NCI-H345 treated with DMSO at 0.1 percent for 48 hours (cell line): Measurements from ENCODE around the gene FUCA1.
"Not testable (repeated sequence)": the region's sequence is repeated elsewhere in the genome, so short reads cannot be mapped to it uniquely, and the experiment has no call there.

Source experiments
- DNase-seq: peaks from one replicate; lab custom pipeline; 2025; ENCODE audit not compliant: unreplicated experiment; lab: John Stamatoyannopoulos, UW

The FUCA1 gene

DNA sequence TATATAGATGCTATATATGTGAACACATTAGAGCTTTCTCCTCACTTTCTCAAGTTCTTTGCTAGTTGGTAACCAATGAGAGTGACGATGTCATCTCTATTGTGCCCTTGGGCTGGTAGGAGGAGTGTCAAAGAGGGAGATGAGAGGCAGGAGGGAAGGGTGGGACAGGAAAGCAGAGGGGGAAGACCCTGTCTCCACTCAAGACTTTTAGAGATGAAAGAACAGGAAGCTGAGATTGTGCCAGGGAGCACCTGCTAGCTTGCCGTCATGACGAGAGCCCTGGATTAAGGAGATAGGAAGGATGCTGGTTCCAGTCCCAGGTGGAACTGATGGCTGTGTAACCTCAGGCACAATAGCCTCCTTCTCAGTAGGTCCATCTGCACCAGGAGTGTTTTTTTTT lies 28.4 kb upstream of the FUCA1 start:
- no peak for DNase-seq

DNA sequence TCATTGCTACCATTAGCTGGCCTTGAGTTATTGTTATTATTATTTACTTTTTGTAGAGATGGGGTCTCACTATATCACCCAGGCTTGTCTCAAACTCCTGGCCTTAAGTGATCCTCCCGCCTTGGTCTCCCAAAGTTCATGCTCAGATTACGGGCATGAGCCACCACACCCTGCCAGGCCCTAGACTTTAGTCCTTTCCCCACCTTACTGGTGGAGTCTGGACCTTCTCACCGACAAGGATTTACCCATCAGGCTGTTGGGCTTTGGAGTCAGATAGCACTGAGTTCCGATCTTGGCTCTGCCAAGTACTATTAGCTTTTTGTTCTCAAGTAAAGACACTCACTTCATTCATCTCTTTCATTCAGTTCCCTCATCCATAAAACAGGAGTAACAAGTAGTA lies 27.9 kb upstream of the FUCA1 start:
- no peak for DNase-seq

DNA sequence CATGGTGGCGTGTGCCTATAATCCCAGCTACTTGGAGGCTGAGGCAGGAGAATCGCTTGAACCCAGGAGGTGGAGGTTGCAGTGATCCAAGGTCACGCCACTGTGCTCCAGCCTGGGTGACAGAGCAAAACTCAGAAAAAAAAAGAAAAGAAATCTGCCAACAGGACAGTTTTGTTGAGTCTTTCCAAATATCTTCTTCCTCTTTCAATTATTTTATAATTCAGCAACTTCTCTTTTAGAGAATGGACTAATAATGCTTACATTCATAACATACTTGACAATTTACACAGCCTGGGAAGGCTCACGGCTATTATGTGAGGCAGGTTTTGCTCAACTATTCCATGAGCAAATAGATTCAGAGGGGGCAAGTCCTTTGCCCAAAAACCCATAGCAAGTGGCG lies 27.0 kb upstream of the FUCA1 start:
- DNase-seq, result no peak

DNA sequence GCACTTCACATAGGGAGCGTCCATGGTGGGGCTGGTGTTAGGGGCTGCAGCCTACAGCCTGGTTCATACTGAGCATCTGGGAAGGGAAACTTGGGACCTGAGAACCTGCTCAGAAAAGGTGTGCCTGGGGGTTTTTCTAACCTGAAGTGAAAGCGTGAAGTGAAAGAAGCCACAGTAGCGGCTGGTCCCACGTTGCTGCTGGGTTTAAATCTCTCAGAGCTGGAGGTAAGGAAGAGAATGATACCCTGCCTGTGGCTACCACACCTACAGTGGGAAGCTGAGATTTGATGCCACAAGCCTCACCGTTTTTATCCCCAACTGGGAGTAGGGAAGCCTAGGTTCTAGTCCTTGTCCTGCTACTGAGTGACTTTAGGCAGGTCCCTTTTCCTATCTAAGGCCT lies 21.0 kb upstream of the FUCA1 start:
- DNase-seq, result no peak

DNA sequence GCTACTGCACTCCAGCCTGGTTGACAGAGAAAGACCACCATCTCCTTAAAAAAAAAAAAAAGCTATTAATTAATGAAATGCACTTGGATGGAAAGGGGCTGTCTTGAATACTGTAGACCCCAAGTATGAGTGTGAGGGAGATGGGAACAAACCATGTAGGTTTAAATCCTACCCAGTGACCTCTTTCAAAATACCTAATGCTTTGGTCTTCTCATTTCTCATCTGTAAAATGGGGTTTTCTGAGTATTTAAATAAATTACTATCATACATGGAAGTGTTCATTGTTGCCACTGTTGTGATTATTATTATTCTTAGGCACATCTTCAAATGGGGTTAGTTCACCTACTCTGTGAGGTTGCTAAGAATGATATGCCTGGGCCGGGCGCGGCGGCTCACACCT lies 17.1 kb upstream of the FUCA1 start:
- DNase-seq, result no peak

DNA sequence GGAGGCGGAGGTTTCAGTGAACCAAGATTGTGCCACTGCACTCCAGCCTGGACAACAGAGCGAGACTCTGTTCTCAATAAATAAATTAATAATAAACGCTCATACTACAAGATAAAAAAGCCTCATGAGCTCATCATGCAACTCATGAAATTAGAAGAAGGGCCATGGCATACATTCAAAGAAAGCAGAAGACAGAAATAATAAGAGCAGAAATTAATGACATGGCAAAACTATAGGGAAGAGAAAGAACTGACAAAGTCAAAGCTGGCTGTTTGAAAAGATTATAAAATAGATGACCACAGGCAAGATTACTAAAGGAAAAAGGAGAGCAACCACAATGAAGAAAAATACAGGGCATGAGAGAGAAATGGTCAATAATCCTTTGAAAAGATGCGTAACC lies 14.7 kb upstream of the FUCA1 start:
- DNase-seq, result no peak

DNA sequence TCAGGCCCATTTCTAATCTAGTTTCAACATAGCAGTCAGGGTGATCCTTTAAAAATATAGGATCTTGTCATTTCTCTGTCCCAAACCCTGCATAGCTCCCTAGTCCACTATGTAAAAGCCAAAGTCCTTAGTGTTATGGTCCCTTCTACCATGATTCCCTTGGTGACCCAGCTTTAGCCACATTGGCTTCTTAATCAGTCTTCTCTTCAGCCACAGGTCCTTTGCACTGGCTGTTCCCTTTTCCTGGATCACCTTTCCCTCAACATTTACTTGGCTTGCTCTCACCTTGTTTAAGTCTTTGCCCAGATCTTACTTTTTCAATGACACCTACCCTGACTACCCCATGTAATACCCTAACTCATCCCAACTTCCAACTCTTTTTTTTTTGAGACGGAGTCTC lies 11.7 kb upstream of the FUCA1 start:
- no peak for DNase-seq

GRCh38 chr1:23878668-23879067 lies 10.6 kb upstream of the FUCA1 start:
- no peak for DNase-seq

DNA sequence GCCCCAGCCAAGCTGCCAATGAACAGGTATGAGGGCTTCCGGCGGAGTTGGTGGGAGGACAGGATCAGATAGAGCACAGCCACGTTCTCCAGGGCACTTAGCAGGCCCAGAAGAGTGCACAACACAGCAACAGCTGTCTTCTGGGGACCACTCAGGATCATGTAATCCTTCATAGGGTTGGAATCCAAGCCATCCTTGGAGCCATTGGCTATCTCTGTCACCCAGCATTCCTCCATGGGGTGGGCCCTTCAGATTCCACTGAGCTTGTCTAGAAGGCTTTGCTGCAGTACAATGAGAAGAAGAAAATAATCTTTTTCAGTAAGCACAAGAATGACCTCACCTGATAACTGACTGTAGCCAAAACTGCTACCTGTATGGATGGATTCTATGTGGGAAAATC lies 7.3 kb upstream of the FUCA1 start:
- no peak for DNase-seq

DNA sequence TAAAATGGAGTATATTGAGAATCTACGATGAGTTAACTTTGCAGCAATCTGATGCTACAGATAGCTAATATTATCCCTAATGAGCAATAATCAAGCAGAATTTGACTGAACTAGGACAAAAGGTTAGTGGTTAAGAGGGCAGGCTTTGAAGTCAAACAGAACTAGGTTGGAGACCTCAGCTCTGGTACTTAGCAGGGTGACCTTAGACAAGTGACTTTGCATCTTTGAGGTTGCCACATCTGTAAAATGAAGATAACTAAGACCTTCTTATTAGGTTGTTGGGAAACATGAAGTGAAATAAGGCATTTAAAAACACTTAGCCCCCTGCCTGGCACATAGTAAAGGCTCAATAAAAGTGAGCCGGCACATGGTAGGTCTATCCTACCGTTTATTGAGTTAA lies 4.3 kb upstream of the FUCA1 start:
- DNase-seq, result no peak

- DNase-seq, result no peak
These were observed 961 bp upstream of the FUCA1 start for GRCh38 chr1:23869051-23869450.

- DNase-seq, result no peak
These were observed 497 bp upstream of the FUCA1 start for GRCh38 chr1:23868557-23869016.

- no peak for DNase-seq
These were observed 572 bp downstream of the FUCA1 start for GRCh38 chr1:23867542-23867894.

- no peak for DNase-seq
These were observed 2.6 kb downstream of the FUCA1 start for GRCh38 chr1:23865543-23865930.

GRCh38 chr1:23864801-23865542 lies 3.1 kb downstream of the FUCA1 start:
- no peak for DNase-seq

DNA sequence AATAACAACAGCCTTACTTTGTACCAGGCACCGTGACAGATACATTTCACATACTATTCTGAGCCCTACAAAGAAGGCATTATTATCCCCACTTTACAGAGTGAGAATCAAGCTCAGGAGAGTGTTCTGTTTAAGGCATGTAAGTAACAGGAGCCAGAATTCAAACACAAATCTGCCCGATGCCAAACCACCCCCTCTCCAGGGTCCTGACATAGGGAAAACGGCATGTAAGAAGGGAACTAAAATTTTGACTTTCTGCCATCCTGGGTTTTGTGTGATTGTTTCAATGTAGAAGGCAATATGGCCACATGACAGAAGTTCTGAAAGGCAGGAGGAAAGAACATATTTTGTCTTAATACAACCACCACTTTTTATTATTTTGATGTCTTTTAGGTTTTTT lies 5.5 kb downstream of the FUCA1 start:
- DNase-seq, result no peak

DNA sequence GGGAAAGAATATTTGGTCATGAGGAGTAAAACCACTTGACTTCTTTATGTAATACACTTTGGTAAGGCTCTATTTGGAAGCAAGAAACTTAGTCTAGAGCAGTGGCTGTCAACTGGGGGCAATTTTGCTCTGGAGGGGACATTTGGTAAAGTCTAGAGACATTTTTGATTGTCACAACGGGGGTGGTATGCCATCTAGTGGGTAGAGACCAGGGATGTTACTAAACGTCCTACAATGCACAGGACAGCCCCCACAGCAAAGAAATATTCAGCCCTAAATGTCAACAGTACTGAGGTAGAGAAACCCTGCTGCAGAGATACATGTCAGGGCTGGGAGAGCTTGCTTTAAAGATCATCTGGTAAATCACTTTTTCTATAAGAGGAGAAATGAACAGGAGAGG lies 13.5 kb downstream of the FUCA1 start:
- DNase-seq, result no peak

DNA sequence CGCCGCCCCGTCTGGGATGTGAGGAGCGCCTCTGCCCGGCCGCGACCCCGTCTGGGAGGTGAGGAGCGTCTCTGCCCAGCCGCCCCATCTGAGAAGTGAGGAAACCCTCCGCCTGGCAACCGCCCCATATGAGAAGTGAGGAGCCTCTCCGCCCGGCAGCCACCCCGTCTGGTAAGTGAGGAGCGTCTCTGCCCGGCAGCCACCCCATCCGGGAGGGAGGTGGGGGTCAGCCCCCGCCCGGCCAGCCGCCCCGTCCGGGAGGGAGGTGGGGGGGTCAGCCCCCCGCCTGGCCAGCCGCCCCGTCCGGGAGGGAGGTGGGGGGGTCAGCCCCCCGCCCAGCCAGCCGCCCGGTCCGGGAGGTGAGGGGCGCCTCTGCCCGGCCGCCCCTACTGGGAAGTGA lies 15.0 kb downstream of the FUCA1 start:
- DNase-seq, result not testable (repeated sequence)

- DNase-seq, result not testable (repeated sequence)
These were observed 16.7 kb downstream of the FUCA1 start for GRCh38 chr1:23851406-23851805.

- DNase-seq, result no peak
These were observed 19.1 kb downstream of the FUCA1 start for GRCh38 chr1:23848673-23849616.

GRCh38 chr1:23847482-23848095 lies 20.5 kb downstream of the FUCA1 start:
- not testable (repeated sequence) for DNase-seq

- DNase-seq, result no peak
These were observed 22.9 kb downstream of the FUCA1 start for GRCh38 chr1:23845163-23845562.
